RWPE2 (cell line): ENCODE data around the gene DCLK2.

Experiments used
- ATAC-seq: fragments of 200-7000 bp; cut with Tn5 transposase; 3 replicates; pipeline ENCODE4 v1.9.1; 2021; ENCODE audit warnings: low read depth
- DNase-seq: peaks from one replicate; pipeline ENCODE4 v3.0.0-alpha.2; 2020; ENCODE audit warnings: low spot score
- H3K27ac ChIP-seq: fragments of 450-650 bp; 2 replicates; pipeline ENCODE4 v1.5.1; 2017; ENCODE audit warnings: mild to moderate bottlenecking; ENCODE audit not compliant: poor library complexity, severe bottlenecking
- H3K27me3 ChIP-seq: fragments of 250-450 bp; sonication (Bioruptor Pico); 2 replicates; pipeline ENCODE4 v1.5.1; 2021; ENCODE audit warnings: mild to moderate bottlenecking, moderate library complexity; ENCODE audit not compliant: insufficient read depth, poor library complexity, severe bottlenecking
- H3K36me3 ChIP-seq: fragments of 250-450 bp; sonication (Bioruptor Pico); 2 replicates; pipeline ENCODE4 v1.5.1; 2020; ENCODE audit warnings: low read depth, mild to moderate bottlenecking, moderate library complexity
- H3K4me1 ChIP-seq: fragments of 250-450 bp; sonication (Bioruptor Pico); 2 replicates; pipeline ENCODE4 v1.5.1; 2021; ENCODE audit warnings: mild to moderate bottlenecking, moderate library complexity; ENCODE audit not compliant: insufficient read depth, poor library complexity, severe bottlenecking
- H3K4me3 ChIP-seq: fragments of 250-450 bp; sonication (Bioruptor Pico); 2 replicates; pipeline ENCODE4 v1.5.1; 2021; ENCODE audit warnings: mild to moderate bottlenecking, moderate library complexity; ENCODE audit not compliant: severe bottlenecking
- H3K9me3 ChIP-seq: fragments of 250-450 bp; sonication (Bioruptor Pico); 2 replicates; pipeline ENCODE4 v1.5.1; 2021; ENCODE audit warnings: mild to moderate bottlenecking, moderate library complexity; ENCODE audit not compliant: severe bottlenecking
- TF ChIP-seq, protein P1 (sequence below): fragments of 450-650 bp; IDR thresholded peaks from one replicate; pipeline ENCODE4 v1.5.1; 2017; ENCODE audit warnings: mild to moderate bottlenecking, moderate library complexity; ENCODE audit not compliant: poor library complexity, severe bottlenecking

Gene DCLK2

DNA sequence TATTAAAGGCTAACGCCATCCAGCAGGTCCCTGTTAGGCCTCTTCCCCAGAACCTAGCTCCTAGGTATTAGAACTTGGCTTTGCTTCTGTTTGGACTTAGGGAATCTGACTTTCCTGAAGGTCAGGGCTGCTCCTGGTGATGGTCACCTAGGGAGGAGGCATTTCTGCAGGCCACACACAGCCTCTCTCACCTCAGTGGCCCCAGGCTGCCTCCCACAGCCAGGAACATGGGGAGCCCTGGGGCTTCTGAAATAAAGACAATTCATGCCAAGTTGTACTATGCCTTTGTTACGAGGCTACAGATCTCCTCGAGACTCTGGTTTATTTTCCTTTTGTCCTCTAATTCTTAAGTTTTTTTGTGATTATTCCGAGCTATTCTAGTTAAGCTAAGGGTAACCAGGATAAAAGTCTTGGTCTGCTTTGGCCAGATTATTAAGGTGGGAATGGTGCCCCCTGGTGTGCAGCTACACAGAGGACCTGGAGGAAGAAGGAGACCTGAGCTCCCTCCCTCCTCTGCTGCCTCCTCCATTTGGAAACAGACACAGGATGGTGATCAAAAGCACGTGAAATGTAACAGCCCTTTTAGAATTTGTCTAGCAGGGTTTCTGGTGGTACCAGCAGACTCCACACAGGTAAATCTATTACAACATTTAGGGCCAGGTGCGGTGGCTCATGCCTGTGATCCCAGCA, 131.0 kb downstream of the DCLK2 start:
- H3K27me3 ChIP-seq: no peaks in the 10 kb centered on the region
- TF ChIP-seq, protein P1, sequence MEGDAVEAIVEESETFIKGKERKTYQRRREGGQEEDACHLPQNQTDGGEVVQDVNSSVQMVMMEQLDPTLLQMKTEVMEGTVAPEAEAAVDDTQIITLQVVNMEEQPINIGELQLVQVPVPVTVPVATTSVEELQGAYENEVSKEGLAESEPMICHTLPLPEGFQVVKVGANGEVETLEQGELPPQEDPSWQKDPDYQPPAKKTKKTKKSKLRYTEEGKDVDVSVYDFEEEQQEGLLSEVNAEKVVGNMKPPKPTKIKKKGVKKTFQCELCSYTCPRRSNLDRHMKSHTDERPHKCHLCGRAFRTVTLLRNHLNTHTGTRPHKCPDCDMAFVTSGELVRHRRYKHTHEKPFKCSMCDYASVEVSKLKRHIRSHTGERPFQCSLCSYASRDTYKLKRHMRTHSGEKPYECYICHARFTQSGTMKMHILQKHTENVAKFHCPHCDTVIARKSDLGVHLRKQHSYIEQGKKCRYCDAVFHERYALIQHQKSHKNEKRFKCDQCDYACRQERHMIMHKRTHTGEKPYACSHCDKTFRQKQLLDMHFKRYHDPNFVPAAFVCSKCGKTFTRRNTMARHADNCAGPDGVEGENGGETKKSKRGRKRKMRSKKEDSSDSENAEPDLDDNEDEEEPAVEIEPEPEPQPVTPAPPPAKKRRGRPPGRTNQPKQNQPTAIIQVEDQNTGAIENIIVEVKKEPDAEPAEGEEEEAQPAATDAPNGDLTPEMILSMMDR: peak; percentile 53
- no peak overlapping the region for H3K4me3 ChIP-seq
- H3K9me3 ChIP-seq: no peaks in the 10 kb centered on the region
- no peaks in the 10 kb centered on the region for H3K4me1 ChIP-seq
- ATAC-seq (peak; percentile 81; the same call in 2 of the 3 replicates), DNase-seq (no peak)
- H3K27ac ChIP-seq: no peak overlapping the region
- H3K36me3 ChIP-seq: no peaks in the 10 kb centered on the region

DNA sequence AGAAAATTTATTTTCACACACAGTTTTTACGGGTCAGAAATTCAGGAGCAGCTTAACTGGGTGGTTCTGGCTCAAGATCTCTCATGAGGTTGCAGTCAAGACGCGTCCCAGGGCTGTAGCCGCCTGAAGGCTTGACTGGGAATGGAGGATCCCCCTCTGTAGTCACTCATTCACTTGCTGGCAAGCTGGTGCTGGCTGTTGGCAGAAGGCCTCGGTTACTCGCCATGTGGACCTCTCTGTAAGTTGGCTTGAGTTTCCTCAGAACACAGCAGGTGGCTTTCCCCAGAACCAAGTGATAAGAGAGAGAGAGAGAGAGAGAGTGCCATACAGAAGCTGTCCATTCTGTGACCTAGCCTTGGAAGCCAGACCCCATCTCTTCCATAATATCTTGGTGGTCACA, 132.8 kb downstream of the DCLK2 start:
- H3K27ac ChIP-seq: no peak overlapping the region
- no peak overlapping the region for H3K4me3 ChIP-seq
- H3K9me3 ChIP-seq: no peaks in the 10 kb centered on the region
- ATAC-seq: no peak
- no peaks in the 10 kb centered on the region for H3K4me1 ChIP-seq
- TF ChIP-seq, protein P1: no peak
- no peaks in the 10 kb centered on the region for H3K27me3 ChIP-seq
- DNase-seq: no peak
- H3K36me3 ChIP-seq: no peaks in the 10 kb centered on the region

DNA sequence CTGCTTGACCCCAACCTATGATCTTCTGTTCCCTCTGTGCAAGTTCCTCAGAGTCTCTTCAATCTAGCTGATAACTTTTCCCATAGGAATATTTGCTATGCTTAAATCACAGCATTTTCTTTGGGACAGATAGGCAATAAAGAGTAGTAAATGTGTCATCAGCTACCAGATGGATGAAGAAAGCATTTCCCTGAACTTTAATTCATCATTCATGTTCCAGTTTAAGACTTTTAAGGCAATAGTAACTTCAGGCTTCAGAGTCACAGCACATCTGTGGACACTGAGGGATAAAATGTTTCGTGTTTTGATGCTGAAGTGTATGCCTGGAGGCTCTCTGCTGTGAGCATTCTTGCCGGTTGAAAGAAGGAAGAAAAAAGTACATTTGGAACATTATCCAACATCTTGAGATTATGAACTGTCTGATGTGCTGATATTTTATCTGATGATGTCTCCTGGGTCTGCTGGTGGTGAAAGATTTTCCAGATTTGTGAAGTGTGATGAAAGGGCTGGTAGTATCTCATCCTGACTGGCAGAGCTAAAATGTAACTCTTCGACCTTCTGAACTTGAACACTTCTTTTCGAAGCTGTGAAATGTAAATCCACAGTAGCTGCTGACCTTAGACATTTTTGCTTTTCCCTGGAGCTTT, 133.7 kb downstream of the DCLK2 start:
- no peaks in the 10 kb centered on the region for H3K27me3 ChIP-seq
- no peaks in the 10 kb centered on the region for H3K4me1 ChIP-seq
- no peaks in the 10 kb centered on the region for H3K36me3 ChIP-seq
- H3K9me3 ChIP-seq: no peaks in the 10 kb centered on the region
- DNase-seq: no peak
- no peak for ATAC-seq
- TF ChIP-seq, protein P1: no peak
- H3K4me3 ChIP-seq: no peak overlapping the region
- H3K27ac ChIP-seq: no peak overlapping the region

DNA sequence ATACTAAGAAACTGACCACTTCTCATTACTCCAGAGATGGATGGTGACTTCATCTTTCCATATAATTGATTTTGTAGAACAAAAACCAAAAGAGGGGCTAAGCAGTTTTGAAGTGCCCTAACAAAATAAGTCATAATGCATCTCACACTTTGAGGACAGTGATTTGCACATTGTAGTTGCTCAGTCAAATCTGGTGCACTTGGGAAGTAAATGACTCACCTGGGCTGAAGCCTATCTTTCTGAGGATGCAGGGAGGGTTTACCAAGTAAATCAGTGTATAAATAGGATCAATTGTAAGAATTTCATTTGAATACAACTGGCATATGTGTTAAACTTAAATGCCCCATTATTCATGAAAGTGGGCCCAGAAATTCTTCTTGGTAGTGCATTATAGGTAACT, 134.2 kb downstream of the DCLK2 start:
- TF ChIP-seq, protein P1: no peak
- ATAC-seq: no peak
- H3K36me3 ChIP-seq: no peaks in the 10 kb centered on the region

DNA sequence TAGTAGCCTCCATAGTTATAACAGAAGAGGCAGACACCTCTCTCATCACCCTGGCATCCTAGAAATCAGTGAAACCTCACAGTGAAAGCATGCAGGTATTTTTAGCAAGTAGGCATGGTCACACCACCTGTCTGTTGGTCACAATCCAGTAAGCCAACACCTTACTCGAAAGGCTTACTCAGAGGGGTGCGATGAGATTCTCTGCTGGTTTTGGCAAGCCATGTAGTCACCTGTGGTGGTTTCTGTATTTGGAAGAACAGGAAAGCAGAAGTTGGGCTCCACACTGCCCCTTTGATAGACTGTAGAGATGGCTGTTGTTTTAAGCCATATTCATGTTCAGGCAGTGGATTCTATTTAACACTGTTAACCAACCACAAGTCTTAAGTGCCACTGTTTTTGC, 134.7 kb downstream of the DCLK2 start:
- peak; percentile 46 for ATAC-seq
- H3K36me3 ChIP-seq: no peaks in the 10 kb centered on the region
- TF ChIP-seq, protein P1: no peak
- DNase-seq: no peak
- no peak overlapping the region for H3K27ac ChIP-seq
- no peak overlapping the region for H3K4me3 ChIP-seq
- no peaks in the 10 kb centered on the region for H3K9me3 ChIP-seq
- no peaks in the 10 kb centered on the region for H3K4me1 ChIP-seq
- no peaks in the 10 kb centered on the region for H3K27me3 ChIP-seq

More for the DNA sequence above, 134.2 kb downstream of the DCLK2 start:
- no peak overlapping the region for H3K27ac ChIP-seq
- no peaks in the 10 kb centered on the region for H3K9me3 ChIP-seq
- no peak overlapping the region for H3K4me3 ChIP-seq
- H3K4me1 ChIP-seq: no peaks in the 10 kb centered on the region
- no peak for DNase-seq
- no peaks in the 10 kb centered on the region for H3K27me3 ChIP-seq
